ENCODE data around the gene RPAIN.

- TF ChIP-seq, protein P1, sequence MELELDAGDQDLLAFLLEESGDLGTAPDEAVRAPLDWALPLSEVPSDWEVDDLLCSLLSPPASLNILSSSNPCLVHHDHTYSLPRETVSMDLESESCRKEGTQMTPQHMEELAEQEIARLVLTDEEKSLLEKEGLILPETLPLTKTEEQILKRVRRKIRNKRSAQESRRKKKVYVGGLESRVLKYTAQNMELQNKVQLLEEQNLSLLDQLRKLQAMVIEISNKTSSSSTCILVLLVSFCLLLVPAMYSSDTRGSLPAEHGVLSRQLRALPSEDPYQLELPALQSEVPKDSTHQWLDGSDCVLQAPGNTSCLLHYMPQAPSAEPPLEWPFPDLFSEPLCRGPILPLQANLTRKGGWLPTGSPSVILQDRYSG (CRISPR knock-in tag; IDR thresholded peaks at IDR 0.05) = no peak
- no peak for TF ChIP-seq ZNF501 (CRISPR knock-in tag; IDR thresholded peaks at IDR 0.05)
- no peak for TF ChIP-seq SETDB1 (CRISPR knock-in tag; IDR thresholded peaks at IDR 0.05; ENCODE audit: borderline replicate concordance)
- TF ChIP-seq RAD21 (CRISPR knock-in tag; IDR thresholded peaks at IDR 0.05) = no peak
- TF ChIP-seq RAD51 (IDR thresholded peaks at IDR 0.05; ENCODE audit: borderline replicate concordance) = no peak
These were observed 48.1 kb downstream of the RPAIN start for GRCh38 chr17:5468075-5468473.
